CD14-positive monocyte (primary cell): Measurements from ENCODE around the gene KLF9. TPM values are rescaled to one million over a fixed set of nuclear protein-coding genes. Genes with fewer than 3 reads are reported as not detected.

Source experiments
- DNase-seq, 3 donors: peaks; one replicate each; pipeline ENCODE4 v3.0.0-alpha.2; 2011 to 2022
- H2AFZ ChIP-seq: 2 replicates; pipeline ENCODE4 v1.6.0; 2012; ENCODE audit warnings: mild to moderate bottlenecking, low read depth, low read length, inconsistent platforms; ENCODE audit not compliant: insufficient read depth, poor library complexity, severe bottlenecking
- H3K27ac ChIP-seq, 2 donors: 1 replicate in 1 of 2; 2 replicates in 1 of 2; pipeline ENCODE4 v1.5.1; 2012 to 2013; ENCODE audit warnings: low read length in 2 of 2, control low read depth in 1 of 2, inconsistent platforms in 1 of 2, low read depth in 1 of 2, mild to moderate bottlenecking in 1 of 2
- H3K27me3 ChIP-seq, 2 donors: one replicate each; pipeline versions ENCODE4 v1.6.0 to v1.6.1; 2011 to 2013; ENCODE audit warnings: low read length in 2 of 2; ENCODE audit not compliant: control insufficient read depth in 2 of 2, insufficient read depth in 2 of 2
- H3K36me3 ChIP-seq, 2 donors: replicated peaks in 1 of 2; 1 replicate in 1 of 2; 2 replicates in 1 of 2; pipeline versions ENCODE4 v1.5.1 to v1.6.1; 2012 to 2013; ENCODE audit warnings: low read length in 2 of 2, control low read depth in 1 of 2, inconsistent platforms in 1 of 2, mild to moderate bottlenecking in 1 of 2; ENCODE audit not compliant: insufficient read depth in 2 of 2, control insufficient read depth in 1 of 2
- H3K4me1 ChIP-seq, 2 donors: 1 replicate in 1 of 2; 2 replicates in 1 of 2; pipeline versions ENCODE4 v1.5.1 to v1.6.1; 2012 to 2013; ENCODE audit warnings: low read length in 2 of 2, control low read depth in 1 of 2, inconsistent platforms in 1 of 2, mild to moderate bottlenecking in 1 of 2, moderate library complexity in 1 of 2; ENCODE audit not compliant: insufficient read depth in 2 of 2, control insufficient read depth in 1 of 2
- H3K4me2 ChIP-seq: replicated peaks from 2 replicates; pipeline ENCODE3; 2012; ENCODE audit warnings: low read length, moderate library complexity, mild to moderate bottlenecking; ENCODE audit not compliant: poor library complexity, severe bottlenecking; ENCODE audit errors: extremely low read depth
- H3K4me3 ChIP-seq, 3 experiments: fragments of 200-600 bp in 1 of 3; sonication (generic) in 1 of 3; replicated peaks in 1 of 3; 1 replicate in 2 of 3; 2 replicates in 1 of 3; pipeline ENCODE4 v1.5.1; 2011 to 2013; ENCODE audit warnings: low read length in 3 of 3, mild to moderate bottlenecking in 3 of 3, control low read depth in 2 of 3, low read depth in 2 of 3, inconsistent platforms in 1 of 3, moderate library complexity in 1 of 3
- H3K79me2 ChIP-seq: 2 replicates; pipeline ENCODE4 v1.6.0; 2012; ENCODE audit warnings: mild to moderate bottlenecking, control low read depth, inconsistent platforms, low read length, moderate library complexity; ENCODE audit not compliant: insufficient read depth
- H3K9ac ChIP-seq: 2 replicates; pipeline ENCODE4 v1.6.0; 2017; ENCODE audit warnings: low read length, mild to moderate bottlenecking; ENCODE audit not compliant: insufficient read depth, poor library complexity, severe bottlenecking
- H3K9me3 ChIP-seq, 2 donors: replicated peaks in 1 of 2; 1 replicate in 1 of 2; 2 replicates in 1 of 2; pipeline versions ENCODE4 v1.5.1 to v1.6.1; 2012 to 2013; ENCODE audit warnings: low read length in 2 of 2, control low read depth in 1 of 2; ENCODE audit not compliant: control insufficient read depth in 1 of 2, insufficient read depth in 1 of 2
- H4K20me1 ChIP-seq: 2 replicates; pipeline ENCODE4 v1.6.0; 2012; ENCODE audit warnings: mild to moderate bottlenecking, low read length, control low read depth, moderate library complexity; ENCODE audit not compliant: insufficient read depth
- H3K27ac Mint-ChIP-seq, 7 donors: one replicate each; pipeline ENCODE4 v1.8.0; 2020; ENCODE audit warnings: mild to moderate bottlenecking in 7 of 7, mixed read lengths in 7 of 7, moderate library complexity in 6 of 7, inconsistent platforms in 2 of 7
- H3K27me3 Mint-ChIP-seq, 3 donors: one replicate each; pipeline ENCODE4 v1.8.0; 2021 to 2022; ENCODE audit warnings: low read depth in 3 of 3, mild to moderate bottlenecking in 3 of 3, mixed read lengths in 3 of 3, moderate library complexity in 3 of 3, inconsistent platforms in 1 of 3
- H3K36me3 Mint-ChIP-seq, 2 donors: one replicate each; pipeline ENCODE4 v1.8.0; 2020; ENCODE audit warnings: mixed read lengths in 2 of 2, inconsistent platforms in 1 of 2, mild to moderate bottlenecking in 1 of 2
- H3K4me1 Mint-ChIP-seq: one replicate; pipeline ENCODE4 v1.8.0; 2020; ENCODE audit warnings: mild to moderate bottlenecking, mixed read lengths
- H3K4me3 Mint-ChIP-seq, 2 donors: one replicate each; pipeline ENCODE4 v1.8.0; 2020; ENCODE audit warnings: mild to moderate bottlenecking in 2 of 2, mixed read lengths in 2 of 2, moderate library complexity in 1 of 2
- H3K9me3 Mint-ChIP-seq, 7 donors: one replicate each; pipeline ENCODE4 v1.8.0; 2020 to 2022; ENCODE audit warnings: mixed read lengths in 7 of 7, mild to moderate bottlenecking in 6 of 7, moderate library complexity in 6 of 7, inconsistent platforms in 2 of 7
- WGBS: methylation state at CpG from one replicate; pipeline ENCODE4 v1.1.5; 2013; ENCODE audit warnings: missing lambda C conversion rate; ENCODE audit not compliant: insufficient coverage; 5-methylcytosine and 5-hydroxymethylcytosine counted together
- intact Hi-C, 2 donors: fragments of 100-400 bp; cut with micrococcal nuclease; formaldehyde crosslinking; loops; one replicate each; pipeline versions ENCODE4 v1.15.0 to v1.15.1; 2023
- polyA plus RNA-seq, 3 donors: library from polyadenylated mRNA; depleted of rRNA in 1 of 3; unstranded in 2 of 3; stranded (reverse) in 1 of 3; fragments of 300-500 nt in 2 of 3; fragments of >200 nt in 1 of 3; fragmentation: Illumina TruSeq in 2 of 3; gene quantifications; 1 replicate in 2 of 3; 2 replicates in 1 of 3; pipeline ENCODE4 v1.2.3, GENCODE V29; 2012 to 2021
- TF ChIP-seq, protein P1 (sequence below): fragments of 200-600 bp; IDR thresholded peaks from one replicate; pipeline ENCODE4 v1.8.0; 2022; ENCODE audit warnings: antibody characterized with exemption, mild to moderate bottlenecking

KLF9 gene
- polyA plus RNA-seq, 3 donors, result 0.18 to 26.1 (median 0.72) TPM

GRCh38 chr9:70382046-70382708 lies 32.3 kb downstream of the KLF9 start:
- 95% methylated on average over 4 of the region's 6 CpGs for WGBS
- TF ChIP-seq, protein P1, sequence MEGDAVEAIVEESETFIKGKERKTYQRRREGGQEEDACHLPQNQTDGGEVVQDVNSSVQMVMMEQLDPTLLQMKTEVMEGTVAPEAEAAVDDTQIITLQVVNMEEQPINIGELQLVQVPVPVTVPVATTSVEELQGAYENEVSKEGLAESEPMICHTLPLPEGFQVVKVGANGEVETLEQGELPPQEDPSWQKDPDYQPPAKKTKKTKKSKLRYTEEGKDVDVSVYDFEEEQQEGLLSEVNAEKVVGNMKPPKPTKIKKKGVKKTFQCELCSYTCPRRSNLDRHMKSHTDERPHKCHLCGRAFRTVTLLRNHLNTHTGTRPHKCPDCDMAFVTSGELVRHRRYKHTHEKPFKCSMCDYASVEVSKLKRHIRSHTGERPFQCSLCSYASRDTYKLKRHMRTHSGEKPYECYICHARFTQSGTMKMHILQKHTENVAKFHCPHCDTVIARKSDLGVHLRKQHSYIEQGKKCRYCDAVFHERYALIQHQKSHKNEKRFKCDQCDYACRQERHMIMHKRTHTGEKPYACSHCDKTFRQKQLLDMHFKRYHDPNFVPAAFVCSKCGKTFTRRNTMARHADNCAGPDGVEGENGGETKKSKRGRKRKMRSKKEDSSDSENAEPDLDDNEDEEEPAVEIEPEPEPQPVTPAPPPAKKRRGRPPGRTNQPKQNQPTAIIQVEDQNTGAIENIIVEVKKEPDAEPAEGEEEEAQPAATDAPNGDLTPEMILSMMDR, result no peak

GRCh38 chr9:70374962-70375618 lies 39.4 kb downstream of the KLF9 start:
- peak overlapping the region in 1 of 7 donors; percentile 41 for H3K27ac Mint-ChIP-seq
- no peak for DNase-seq
- no peaks in the 10 kb centered on the region for H3K79me2 ChIP-seq
- H3K27me3 ChIP-seq, result no peaks in the 10 kb centered on the region
- H3K36me3 Mint-ChIP-seq, result no peaks in the 10 kb centered on the region
- no peak overlapping the region for H3K9ac ChIP-seq
- intact Hi-C loops, result no loop called here
- H3K4me3 ChIP-seq, result no peak overlapping the region
- H3K9me3 ChIP-seq, result no peaks in the 10 kb centered on the region
- peak overlapping the region; percentile 30 for H2AFZ ChIP-seq
- no peaks in the 10 kb centered on the region for H3K9me3 Mint-ChIP-seq
- WGBS, result 68% methylated on average over 3 of the region's 17 CpGs
- H3K4me2 ChIP-seq, result no peak overlapping the region
- H3K27me3 Mint-ChIP-seq, result peaks cover 0 to 5% (median 0%) of the 10 kb centered on the region in 3 donors
- H3K4me1 ChIP-seq, result no peaks in the 10 kb centered on the region
- H3K27ac ChIP-seq, result no peak overlapping the region
- H3K4me1 Mint-ChIP-seq, result peaks cover 4% of the 10 kb centered on the region
- TF ChIP-seq, protein P1, result no peak
- no peak overlapping the region for H3K4me3 Mint-ChIP-seq
- no peaks in the 10 kb centered on the region for H4K20me1 ChIP-seq
- H3K36me3 ChIP-seq, result no peaks in the 10 kb centered on the region

More at GRCh38 chr9:70382046-70382708, 32.3 kb downstream of the KLF9 start:
- no peaks in the 10 kb centered on the region for H3K27me3 ChIP-seq
- H3K4me3 ChIP-seq, result no peak overlapping the region
- H3K79me2 ChIP-seq, result no peaks in the 10 kb centered on the region
- no peak overlapping the region for H3K9ac ChIP-seq
- H4K20me1 ChIP-seq, result no peaks in the 10 kb centered on the region
- DNase-seq, result no peak
- no peak overlapping the region for H3K27ac ChIP-seq
- Mint-ChIP-seq H3K27me3 (no peaks in the 10 kb centered on the region), H3K27ac (peak overlapping the region in 1 of 7 donors; percentile 0), H3K36me3 (peaks cover 21 to 22% of the 10 kb centered on the region in 2 donors), H3K4me1 (no peaks in the 10 kb centered on the region), H3K9me3 (no peaks in the 10 kb centered on the region), H3K4me3 (no peak overlapping the region)
- H3K4me1 ChIP-seq, result no peaks in the 10 kb centered on the region
- H3K9me3 ChIP-seq, result no peaks in the 10 kb centered on the region
- peaks cover 0 to 18% of the 10 kb centered on the region in 2 donors for H3K36me3 ChIP-seq
- intact Hi-C loops, result no loop called here
- H2AFZ ChIP-seq, result no peak overlapping the region
- no peak overlapping the region for H3K4me2 ChIP-seq
